NT2/D1 (cell line): ENCODE measurements around the gene NR2E3.
A peak's percentile ranks its signal among the peaks of the same experiment; 100 is the strongest.

Experiments
- DNase-seq: peaks from one replicate; pipeline ENCODE4 v3.0.0-alpha.2; 2011; ENCODE audit warnings: low read depth, low spot score
- H3K27me3 ChIP-seq: 2 replicates; pipeline ENCODE4 v1.6.0; 2011; ENCODE audit warnings: mild to moderate bottlenecking; ENCODE audit not compliant: insufficient read length, insufficient read depth
- H3K36me3 ChIP-seq: 2 replicates; pipeline ENCODE4 v1.6.1; 2011; ENCODE audit warnings: mild to moderate bottlenecking, low read length, mixed read lengths; ENCODE audit not compliant: insufficient read depth, insufficient read length
- H3K4me1 ChIP-seq: 2 replicates; pipeline ENCODE4 v1.5.1; 2011; ENCODE audit not compliant: insufficient read depth, insufficient read length
- H3K4me3 ChIP-seq: 2 replicates; pipeline ENCODE4 v1.5.1; 2011; ENCODE audit warnings: low read depth; ENCODE audit not compliant: insufficient read length
- H3K9ac ChIP-seq: 2 replicates; pipeline ENCODE4 v1.6.0; 2011; ENCODE audit warnings: low read depth; ENCODE audit not compliant: insufficient read length
- H3K9me3 ChIP-seq: 2 replicates; pipeline ENCODE4 v1.5.1; 2011; ENCODE audit warnings: mild to moderate bottlenecking, low read length; ENCODE audit not compliant: insufficient read depth
- SUZ12 ChIP-seq: IDR thresholded peaks from 2 replicates; pipeline ENCODE4 v1.6.1; 2011; ENCODE audit not compliant: insufficient read length, insufficient read depth; ENCODE audit errors: extremely low read depth
- YY1 ChIP-seq: IDR thresholded peaks from 2 replicates; pipeline ENCODE4 v1.6.1; 2011; ENCODE audit not compliant: insufficient read length, insufficient read depth
- ZNF274 ChIP-seq: IDR thresholded peaks from 2 replicates; pipeline ENCODE4 v1.6.1; 2011; ENCODE audit warnings: mild to moderate bottlenecking, low read depth, low read length

Gene NR2E3

GRCh38 chr15:71798641-71799040, 11.7 kb upstream of the NR2E3 start:
- peaks cover 2% of the 10 kb centered on the region for H3K4me1 ChIP-seq
- no peak for DNase-seq
- no peaks in the 10 kb centered on the region for H3K36me3 ChIP-seq
- no peak overlapping the region for H3K4me3 ChIP-seq
- H3K9me3 ChIP-seq, result peaks cover 4% of the 10 kb centered on the region; the same call in 1 of the 2 replicates
- TF ChIP-seq YY1, result no peak
- TF ChIP-seq SUZ12, result no peak
- no peak for TF ChIP-seq ZNF274
- H3K27me3 ChIP-seq, result no peaks in the 10 kb centered on the region
- no peak overlapping the region for H3K9ac ChIP-seq

GRCh38 chr15:71800190-71800589, 10.2 kb upstream of the NR2E3 start:
- DNase-seq, result no peak
- Histone ChIP-seq H3K27me3 (no peaks in the 10 kb centered on the region), H3K9ac (no peak overlapping the region), H3K36me3 (no peaks in the 10 kb centered on the region), H3K9me3 (peaks cover 4% of the 10 kb centered on the region; the same call in 1 of the 2 replicates), H3K4me1 (peaks cover 2% of the 10 kb centered on the region), H3K4me3 (no peak overlapping the region)
- TF ChIP-seq SUZ12 (no peak), YY1 (no peak), ZNF274 (no peak)

GRCh38 chr15:71800835-71801745, 9.3 kb upstream of the NR2E3 start:
- no peak overlapping the region for H3K9ac ChIP-seq
- H3K4me3 ChIP-seq, result no peak overlapping the region
- H3K9me3 ChIP-seq, result peaks cover 4% of the 10 kb centered on the region; the same call in 1 of the 2 replicates
- peaks cover 2% of the 10 kb centered on the region for H3K4me1 ChIP-seq
- TF ChIP-seq SUZ12, result no peak
- no peak for TF ChIP-seq YY1
- no peak for TF ChIP-seq ZNF274
- DNase-seq, result peak; percentile 44
- no peaks in the 10 kb centered on the region for H3K27me3 ChIP-seq
- no peaks in the 10 kb centered on the region for H3K36me3 ChIP-seq

GRCh38 chr15:71801935-71802655, 8.3 kb upstream of the NR2E3 start:
- Histone ChIP-seq H3K27me3 (no peaks in the 10 kb centered on the region), H3K9me3 (peaks cover 4% of the 10 kb centered on the region; the same call in 1 of the 2 replicates), H3K4me3 (no peak overlapping the region), H3K36me3 (no peaks in the 10 kb centered on the region), H3K4me1 (peaks cover 4% of the 10 kb centered on the region), H3K9ac (no peak overlapping the region)
- no peak for DNase-seq
- TF ChIP-seq YY1 (no peak), SUZ12 (no peak), ZNF274 (no peak)

GRCh38 chr15:71802770-71803169, 7.6 kb upstream of the NR2E3 start:
- TF ChIP-seq ZNF274 (no peak), SUZ12 (no peak), YY1 (no peak)
- H3K9me3 ChIP-seq, result peaks cover 4% of the 10 kb centered on the region; the same call in 1 of the 2 replicates

GRCh38 chr15:71804226-71804625, 6.1 kb upstream of the NR2E3 start:
- H3K9ac ChIP-seq, result no peak overlapping the region
- DNase-seq, result no peak
- H3K36me3 ChIP-seq, result no peaks in the 10 kb centered on the region
- no peaks in the 10 kb centered on the region for H3K27me3 ChIP-seq
- H3K4me3 ChIP-seq, result no peak overlapping the region
- H3K9me3 ChIP-seq, result peaks cover 4% of the 10 kb centered on the region; the same call in 1 of the 2 replicates
- no peak for TF ChIP-seq ZNF274
- no peak for TF ChIP-seq YY1
- TF ChIP-seq SUZ12, result no peak
- peaks cover 13% of the 10 kb centered on the region for H3K4me1 ChIP-seq

More at GRCh38 chr15:71802770-71803169, 7.6 kb upstream of the NR2E3 start:
- no peaks in the 10 kb centered on the region for H3K36me3 ChIP-seq
- DNase-seq, result no peak
- no peak overlapping the region for H3K9ac ChIP-seq
- no peak overlapping the region for H3K4me3 ChIP-seq
- no peaks in the 10 kb centered on the region for H3K27me3 ChIP-seq
- peaks cover 8% of the 10 kb centered on the region for H3K4me1 ChIP-seq
